Measurements from ENCODE around the gene NAXD.
"Not testable (repeated sequence)": the region's sequence is repeated elsewhere in the genome, so short reads cannot be mapped to it uniquely, and the experiment has no call there.

The NAXD gene

GRCh38 chr13:110645750-110646149, 30.4 kb downstream of the NAXD start:
- no peak for DNase-seq

- no peak for DNase-seq
Observed at GRCh38 chr13:110646442-110647364, 31.4 kb downstream of the NAXD start.

GRCh38 chr13:110647365-110647737, 32.0 kb downstream of the NAXD start:
- DNase-seq, result no peak

- no peak for DNase-seq
Observed at GRCh38 chr13:110648146-110648819, 32.9 kb downstream of the NAXD start.

- DNase-seq, result no peak
Observed at GRCh38 chr13:110648848-110649421, 33.6 kb downstream of the NAXD start.

- DNase-seq, result no peak
Observed at GRCh38 chr13:110649551-110649950, 34.2 kb downstream of the NAXD start.

- DNase-seq, result no peak
Observed at GRCh38 chr13:110650436-110650835, 35.1 kb downstream of the NAXD start.

- no peak for DNase-seq
Observed at GRCh38 chr13:110651271-110651670, 35.9 kb downstream of the NAXD start.

GRCh38 chr13:110651726-110652230, 36.4 kb downstream of the NAXD start:
- DNase-seq, result no peak

- DNase-seq, result no peak
Observed at GRCh38 chr13:110652231-110652730, 36.9 kb downstream of the NAXD start.

GRCh38 chr13:110652764-110653163, 37.4 kb downstream of the NAXD start:
- DNase-seq, result no peak

- no peak for DNase-seq
Observed at GRCh38 chr13:110653271-110653670, 37.9 kb downstream of the NAXD start.

- no peak for DNase-seq
Observed at GRCh38 chr13:110653851-110654250, 38.5 kb downstream of the NAXD start.

GRCh38 chr13:110657196-110657595, 41.9 kb downstream of the NAXD start:
- no peak for DNase-seq

- DNase-seq, result not testable (repeated sequence)
Observed at GRCh38 chr13:110658218-110658911, 43.0 kb downstream of the NAXD start.

GRCh38 chr13:110661256-110661655, 45.9 kb downstream of the NAXD start:
- DNase-seq, result no peak

- DNase-seq, result no peak
Observed at GRCh38 chr13:110662091-110662490, 46.7 kb downstream of the NAXD start.

- DNase-seq, result no peak
Observed at GRCh38 chr13:110662777-110663443, 47.6 kb downstream of the NAXD start.

- DNase-seq, result no peak
Observed at GRCh38 chr13:110663491-110663890, 48.1 kb downstream of the NAXD start.

GRCh38 chr13:110664041-110664440, 48.7 kb downstream of the NAXD start:
- DNase-seq, result no peak

GRCh38 chr13:110664673-110665072, 49.3 kb downstream of the NAXD start:
- DNase-seq, result no peak
